ENCODE results near the gene SGPP2. TPM values are rescaled to one million over a fixed set of nuclear protein-coding genes. Genes with fewer than 3 reads are reported as not detected.

Gene SGPP2
- total RNA-seq, 3 donors from 2014 or later (not counting 1 experiment from before 2014, with no cell fraction given), result 0.25 to 0.30 TPM; not detected in 1

- Histone ChIP-seq H3K9me3 (ENCODE audit: control insufficient read depth, insufficient read depth, low read length) (no peaks in the 10 kb centered on the region), H3K4me3 (ENCODE audit: low read length) (no peak overlapping the region), H3K36me3 (ENCODE audit: control insufficient read depth, insufficient read depth, low read length) (peaks cover 41% of the 10 kb centered on the region), H3K27me3 (ENCODE audit: control insufficient read depth, insufficient read depth, low read length) (no peaks in the 10 kb centered on the region), H3K27ac (ENCODE audit: low read length) (no peak overlapping the region), H3K4me1 (ENCODE audit: control insufficient read depth, insufficient read depth, low read length) (no peaks in the 10 kb centered on the region)
- no peaks in the 10 kb centered on the region for H3K9me3 Mint-ChIP-seq
- no peaks in the 10 kb centered on the region for H3K36me3 Mint-ChIP-seq
- no peak for TF ChIP-seq CTCF (IDR thresholded peaks at IDR 0.05)
- no peak overlapping the region for H3K4me3 Mint-ChIP-seq
- ATAC-seq (no peak), DNase-seq (no peak)
- 97% methylated on average over 4 of the region's 4 CpGs for WGBS (ENCODE audit: insufficient coverage)
- intact Hi-C loops (cut with micrococcal nuclease), result no loop called here
- no peaks in the 10 kb centered on the region for H3K4me1 Mint-ChIP-seq
- H3K27ac Mint-ChIP-seq, result no peak overlapping the region
- no peaks in the 10 kb centered on the region for H3K27me3 Mint-ChIP-seq (ENCODE audit: low read depth in 2 of 2)
Measured at GRCh38 chr2:222598611-222599010, 174.3 kb downstream of the SGPP2 start.

- Histone ChIP-seq H3K27ac (ENCODE audit: low read length) (no peak overlapping the region), H3K27me3 (ENCODE audit: control insufficient read depth, insufficient read depth, low read length) (no peaks in the 10 kb centered on the region), H3K9me3 (ENCODE audit: control insufficient read depth, insufficient read depth, low read length) (no peaks in the 10 kb centered on the region), H3K36me3 (ENCODE audit: control insufficient read depth, insufficient read depth, low read length) (peaks cover 19% of the 10 kb centered on the region), H3K4me3 (ENCODE audit: low read length) (no peak overlapping the region), H3K4me1 (ENCODE audit: control insufficient read depth, insufficient read depth, low read length) (no peaks in the 10 kb centered on the region)
- no peak overlapping the region for H3K4me3 Mint-ChIP-seq
- no peak for TF ChIP-seq CTCF (IDR thresholded peaks at IDR 0.05)
- no peaks in the 10 kb centered on the region for H3K9me3 Mint-ChIP-seq
- no peaks in the 10 kb centered on the region for H3K36me3 Mint-ChIP-seq
- H3K27ac Mint-ChIP-seq, result no peak overlapping the region
- no peak for ATAC-seq
- no peak for DNase-seq
- intact Hi-C loops (cut with micrococcal nuclease), result no loop called here
- no peaks in the 10 kb centered on the region for H3K4me1 Mint-ChIP-seq
- WGBS (ENCODE audit: insufficient coverage), result no CpG with 5 or more reads among the region's 2 CpGs
- no peaks in the 10 kb centered on the region for H3K27me3 Mint-ChIP-seq (ENCODE audit: low read depth in 2 of 2)
Measured at GRCh38 chr2:222603501-222603900, 179.2 kb downstream of the SGPP2 start.

- Mint-ChIP-seq H3K36me3 (no peaks in the 10 kb centered on the region), H3K27me3 (ENCODE audit: low read depth in 2 of 2) (no peaks in the 10 kb centered on the region), H3K4me3 (no peak overlapping the region), H3K27ac (peak overlapping the region in 1 of 2 donors; percentile 4), H3K4me1 (no peaks in the 10 kb centered on the region), H3K9me3 (no peaks in the 10 kb centered on the region)
- TF ChIP-seq CTCF (IDR thresholded peaks at IDR 0.05), result no peak
- Histone ChIP-seq H3K36me3 (ENCODE audit: control insufficient read depth, insufficient read depth, low read length) (peaks cover 13% of the 10 kb centered on the region), H3K9me3 (ENCODE audit: control insufficient read depth, insufficient read depth, low read length) (no peaks in the 10 kb centered on the region), H3K27ac (ENCODE audit: low read length) (no peak overlapping the region), H3K4me1 (ENCODE audit: control insufficient read depth, insufficient read depth, low read length) (no peaks in the 10 kb centered on the region), H3K27me3 (ENCODE audit: control insufficient read depth, insufficient read depth, low read length) (no peaks in the 10 kb centered on the region), H3K4me3 (ENCODE audit: low read length) (no peak overlapping the region)
- 95% methylated on average over 4 of the region's 5 CpGs for WGBS (ENCODE audit: insufficient coverage)
- intact Hi-C loops (cut with micrococcal nuclease), result no loop called here
- DNase-seq (no peak), ATAC-seq (no peak)
Measured at GRCh38 chr2:222604749-222605515, 180.6 kb downstream of the SGPP2 start.

- Mint-ChIP-seq H3K4me3 (no peak overlapping the region), H3K9me3 (no peaks in the 10 kb centered on the region), H3K27ac (peak overlapping the region in 1 of 2 donors; percentile 12), H3K4me1 (no peaks in the 10 kb centered on the region), H3K27me3 (ENCODE audit: low read depth in 2 of 2) (no peaks in the 10 kb centered on the region), H3K36me3 (peaks cover 6% of the 10 kb centered on the region)
- no peaks in the 10 kb centered on the region for H3K4me1 ChIP-seq (ENCODE audit: control insufficient read depth, insufficient read depth, low read length)
- peaks cover 14% of the 10 kb centered on the region for H3K36me3 ChIP-seq (ENCODE audit: control insufficient read depth, insufficient read depth, low read length)
- H3K27ac ChIP-seq (ENCODE audit: low read length), result no peak overlapping the region
- WGBS (ENCODE audit: insufficient coverage), result 100% methylated on average over 2 of the region's 3 CpGs
- no peak overlapping the region for H3K4me3 ChIP-seq (ENCODE audit: low read length)
- no peak for ATAC-seq
- TF ChIP-seq CTCF (IDR thresholded peaks at IDR 0.05), result no peak
- H3K27me3 ChIP-seq (ENCODE audit: control insufficient read depth, insufficient read depth, low read length), result no peaks in the 10 kb centered on the region
- no peaks in the 10 kb centered on the region for H3K9me3 ChIP-seq (ENCODE audit: control insufficient read depth, insufficient read depth, low read length)
- no peak for DNase-seq
- intact Hi-C loops (cut with micrococcal nuclease), result no loop called here
Measured at GRCh38 chr2:222606306-222606705, 182.0 kb downstream of the SGPP2 start.
